ENCODE measurements around the gene USP6NL.

DNA sequence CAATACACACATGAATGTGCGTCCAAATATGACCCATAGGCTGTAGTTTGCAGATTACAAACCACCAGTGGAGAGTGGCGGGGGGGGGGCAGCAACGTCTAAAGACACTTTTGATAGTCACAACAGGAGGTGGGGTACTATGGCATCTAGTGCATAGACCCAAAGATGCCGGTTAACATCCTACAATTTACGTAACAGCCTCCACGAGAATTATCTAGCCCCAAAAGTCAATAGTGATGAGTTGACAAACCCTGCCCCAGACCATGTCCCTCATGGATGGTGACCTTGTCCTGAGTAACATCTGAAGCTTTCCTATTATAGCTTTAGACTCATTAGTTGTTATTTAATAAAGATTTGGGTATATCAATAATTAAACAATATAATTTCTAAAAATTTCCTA is 31.6 kb downstream of the USP6NL start:
- TF ChIP-seq, protein P1, sequence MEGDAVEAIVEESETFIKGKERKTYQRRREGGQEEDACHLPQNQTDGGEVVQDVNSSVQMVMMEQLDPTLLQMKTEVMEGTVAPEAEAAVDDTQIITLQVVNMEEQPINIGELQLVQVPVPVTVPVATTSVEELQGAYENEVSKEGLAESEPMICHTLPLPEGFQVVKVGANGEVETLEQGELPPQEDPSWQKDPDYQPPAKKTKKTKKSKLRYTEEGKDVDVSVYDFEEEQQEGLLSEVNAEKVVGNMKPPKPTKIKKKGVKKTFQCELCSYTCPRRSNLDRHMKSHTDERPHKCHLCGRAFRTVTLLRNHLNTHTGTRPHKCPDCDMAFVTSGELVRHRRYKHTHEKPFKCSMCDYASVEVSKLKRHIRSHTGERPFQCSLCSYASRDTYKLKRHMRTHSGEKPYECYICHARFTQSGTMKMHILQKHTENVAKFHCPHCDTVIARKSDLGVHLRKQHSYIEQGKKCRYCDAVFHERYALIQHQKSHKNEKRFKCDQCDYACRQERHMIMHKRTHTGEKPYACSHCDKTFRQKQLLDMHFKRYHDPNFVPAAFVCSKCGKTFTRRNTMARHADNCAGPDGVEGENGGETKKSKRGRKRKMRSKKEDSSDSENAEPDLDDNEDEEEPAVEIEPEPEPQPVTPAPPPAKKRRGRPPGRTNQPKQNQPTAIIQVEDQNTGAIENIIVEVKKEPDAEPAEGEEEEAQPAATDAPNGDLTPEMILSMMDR (CRISPR knock-in tag; IDR thresholded peaks at IDR 0.05), result no peak
- TF ChIP-seq SMC3 (IDR thresholded peaks at IDR 0.05; ENCODE audit: low read length) (no peak), NBN (conservative IDR thresholded peaks at IDR 0.05) (no peak), ZKSCAN8 (CRISPR knock-in tag; IDR thresholded peaks at IDR 0.05; ENCODE audit: borderline replicate concordance) (no peak), STAT5B (CRISPR knock-in tag; IDR thresholded peaks at IDR 0.05) (no peak), CENPT (CRISPR knock-in tag; IDR thresholded peaks at IDR 0.05; ENCODE audit: low read depth) (no peak)
- TF ChIP-seq, protein P2, sequence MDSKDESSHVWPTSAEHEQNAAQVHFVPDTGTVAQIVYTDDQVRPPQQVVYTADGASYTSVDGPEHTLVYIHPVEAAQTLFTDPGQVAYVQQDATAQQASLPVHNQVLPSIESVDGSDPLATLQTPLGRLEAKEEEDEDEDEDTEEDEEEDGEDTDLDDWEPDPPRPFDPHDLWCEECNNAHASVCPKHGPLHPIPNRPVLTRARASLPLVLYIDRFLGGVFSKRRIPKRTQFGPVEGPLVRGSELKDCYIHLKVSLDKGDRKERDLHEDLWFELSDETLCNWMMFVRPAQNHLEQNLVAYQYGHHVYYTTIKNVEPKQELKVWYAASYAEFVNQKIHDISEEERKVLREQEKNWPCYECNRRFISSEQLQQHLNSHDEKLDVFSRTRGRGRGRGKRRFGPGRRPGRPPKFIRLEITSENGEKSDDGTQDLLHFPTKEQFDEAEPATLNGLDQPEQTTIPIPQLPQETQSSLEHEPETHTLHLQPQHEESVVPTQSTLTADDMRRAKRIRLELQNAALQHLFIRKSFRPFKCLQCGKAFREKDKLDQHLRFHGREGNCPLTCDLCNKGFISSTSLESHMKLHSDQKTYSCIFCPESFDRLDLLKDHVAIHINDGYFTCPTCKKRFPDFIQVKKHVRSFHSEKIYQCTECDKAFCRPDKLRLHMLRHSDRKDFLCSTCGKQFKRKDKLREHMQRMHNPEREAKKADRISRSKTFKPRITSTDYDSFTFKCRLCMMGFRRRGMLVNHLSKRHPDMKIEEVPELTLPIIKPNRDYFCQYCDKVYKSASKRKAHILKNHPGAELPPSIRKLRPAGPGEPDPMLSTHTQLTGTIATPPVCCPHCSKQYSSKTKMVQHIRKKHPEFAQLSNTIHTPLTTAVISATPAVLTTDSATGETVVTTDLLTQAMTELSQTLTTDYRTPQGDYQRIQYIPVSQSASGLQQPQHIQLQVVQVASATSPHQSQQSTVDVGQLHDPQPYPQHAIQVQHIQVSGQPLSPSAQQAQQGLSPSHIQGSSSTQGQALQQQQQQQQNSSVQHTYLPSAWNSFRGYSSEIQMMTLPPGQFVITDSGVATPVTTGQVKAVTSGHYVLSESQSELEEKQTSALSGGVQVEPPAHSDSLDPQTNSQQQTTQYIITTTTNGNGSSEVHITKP (CRISPR knock-in tag; IDR thresholded peaks at IDR 0.05; ENCODE audit: low read depth), result no peak

All from HepG2 (cell line).